ENCODE data around the gene DLL4.

The DLL4 gene

DNA sequence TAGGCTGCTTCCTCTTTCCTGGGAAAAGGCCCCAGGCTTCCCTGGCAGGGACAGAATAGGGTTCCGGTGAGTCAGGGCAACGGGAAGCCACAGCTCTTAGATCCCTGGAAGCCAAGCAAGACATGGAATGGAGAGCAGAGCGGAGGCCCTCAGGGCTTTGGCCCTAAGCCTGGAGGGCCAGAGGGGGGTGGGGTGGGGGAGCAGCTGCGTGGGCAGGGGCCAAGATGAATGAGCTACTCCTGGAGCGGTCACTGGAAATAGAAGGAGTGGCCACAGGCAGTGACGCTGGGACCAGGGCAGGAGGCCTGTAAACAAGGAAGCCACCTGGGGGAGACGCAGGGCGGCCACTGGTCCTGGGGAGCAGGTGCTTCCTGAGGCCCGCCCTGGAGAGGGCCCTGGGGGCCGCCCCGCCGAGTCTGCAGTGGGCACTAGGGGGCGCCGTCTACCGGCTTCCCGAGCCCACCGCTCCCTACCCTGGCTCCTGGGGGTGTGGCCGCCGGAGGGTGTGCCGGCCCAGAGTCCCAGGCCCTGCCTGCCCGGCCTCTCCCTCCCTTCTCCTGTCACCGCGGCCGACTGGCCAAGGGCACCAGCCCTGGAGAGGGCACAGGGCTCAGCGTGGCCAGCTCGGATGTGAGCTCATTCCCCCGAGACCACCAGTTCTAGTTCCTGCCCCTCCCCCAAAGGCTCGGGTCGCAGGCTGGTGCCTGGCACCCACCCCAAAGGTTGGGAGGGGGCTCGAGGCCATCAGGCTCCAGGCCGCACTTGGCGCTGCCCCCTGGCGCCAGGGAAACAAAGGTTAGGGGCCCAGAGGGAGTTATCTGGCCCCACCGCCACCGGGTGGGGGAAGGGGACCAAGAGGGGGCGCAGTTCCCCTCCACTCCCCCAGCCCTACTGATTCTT is 22.8 kb upstream of the DLL4 start:
- peak; percentile 73 for DNase-seq (ENCODE audit: low read depth)

DNA sequence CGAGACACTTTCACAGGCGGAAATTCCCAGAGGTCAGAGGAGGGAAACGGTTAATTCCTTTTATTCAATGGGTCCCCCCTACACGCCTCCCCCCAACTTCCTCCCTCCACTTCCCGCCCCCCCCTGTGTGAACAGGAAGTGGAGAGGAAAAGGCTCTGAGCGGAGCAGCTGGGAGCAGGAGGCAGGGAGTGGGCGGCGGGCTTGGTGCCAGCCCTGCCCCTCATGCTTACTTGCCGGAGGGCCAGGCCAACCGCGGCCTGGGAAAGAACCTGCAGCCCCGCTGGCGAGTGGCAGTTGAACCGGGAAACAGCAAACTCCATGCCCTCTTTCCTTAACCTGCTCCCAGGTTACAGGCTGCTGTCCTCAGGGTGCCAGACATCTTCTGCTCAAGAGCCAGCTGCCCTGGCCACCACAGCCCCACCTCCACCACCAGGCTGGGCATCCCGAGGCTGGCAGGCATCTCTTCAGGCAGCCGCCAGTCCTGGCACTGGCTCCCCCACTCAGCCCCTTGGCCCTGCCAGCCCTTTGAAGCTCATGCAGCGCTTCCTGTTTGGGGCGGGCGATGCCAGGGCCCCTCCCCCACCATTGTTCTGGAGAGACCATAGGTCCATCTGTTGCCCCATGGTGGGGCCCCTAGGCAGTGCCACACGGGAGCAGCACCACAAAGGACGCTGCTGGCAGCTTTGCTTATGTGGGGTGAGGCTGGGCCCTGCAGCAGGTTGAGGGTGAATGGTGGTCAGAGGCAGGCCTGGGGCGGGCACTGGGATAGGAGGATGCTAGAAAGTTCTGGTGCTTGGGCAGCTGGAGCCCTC is 21.9 kb upstream of the DLL4 start:
- DNase-seq (ENCODE audit: low read depth) = no peak

DNA sequence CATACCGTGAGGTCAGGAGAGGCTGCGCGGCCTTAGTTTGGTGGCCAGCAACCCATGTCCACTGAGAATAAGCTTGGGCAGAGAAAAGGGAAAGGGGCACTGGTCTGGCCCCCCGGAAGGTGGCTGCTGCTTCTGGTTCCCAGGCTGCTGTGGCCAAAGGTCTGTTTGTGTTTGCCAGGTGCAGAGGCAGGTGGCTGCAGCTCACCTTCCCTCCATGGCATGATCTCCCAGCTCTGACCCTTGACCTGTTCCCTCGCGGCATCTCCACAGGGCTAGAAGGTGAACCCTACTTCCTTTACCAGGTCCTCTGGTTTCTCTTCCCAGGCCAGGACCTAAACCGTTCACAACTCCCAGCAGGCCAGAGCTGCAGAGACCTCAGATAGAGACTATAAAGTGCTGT is 21.0 kb upstream of the DLL4 start:
- no peak for DNase-seq (ENCODE audit: low read depth)

DNA sequence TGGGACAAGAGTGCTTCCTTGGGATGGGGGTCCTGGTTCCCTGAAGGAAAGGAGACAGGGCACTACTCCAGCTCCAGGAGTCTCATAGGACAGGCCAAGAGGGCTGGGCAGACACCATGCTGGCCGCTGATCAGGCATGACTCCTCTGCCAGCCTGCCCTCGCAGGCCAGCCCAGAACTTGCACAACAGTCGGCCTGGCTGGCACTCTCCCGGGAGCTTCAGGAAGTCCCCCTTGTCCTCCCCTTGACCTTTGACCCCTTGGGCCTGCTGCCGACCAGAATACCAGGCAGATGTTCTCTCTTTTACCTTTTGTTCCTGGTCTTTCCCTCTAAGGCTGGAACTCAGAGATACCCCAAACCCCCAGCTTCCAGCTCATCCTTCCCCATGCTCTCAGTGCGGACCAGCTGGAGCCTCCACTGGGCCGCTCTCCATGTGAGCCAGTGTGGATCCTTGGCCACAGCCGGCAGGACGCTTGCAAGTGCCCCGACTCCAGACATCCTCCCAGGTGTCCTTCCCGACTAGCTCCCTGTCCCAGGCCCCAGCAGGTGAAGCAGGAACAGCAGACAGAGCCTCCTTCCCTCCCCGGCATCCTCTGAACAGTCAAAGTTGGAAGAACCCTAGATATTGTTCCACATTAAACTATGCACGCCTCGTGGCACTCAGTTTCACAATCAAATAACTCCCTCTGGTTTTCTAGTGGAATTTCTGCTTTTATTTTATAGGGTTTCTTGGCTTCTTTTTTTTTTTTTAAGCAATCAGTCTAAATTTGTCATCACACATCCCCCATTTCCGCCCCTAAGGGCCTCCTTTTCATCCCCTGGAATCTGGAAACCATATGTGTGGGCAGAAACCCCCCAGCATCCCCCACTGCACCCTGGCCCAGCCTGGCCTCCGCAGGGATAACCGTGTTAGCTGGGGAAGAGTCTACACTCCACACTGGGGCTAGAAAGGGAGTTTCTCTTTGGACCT is 19.2 kb upstream of the DLL4 start:
- DNase-seq (ENCODE audit: low read depth) = no peak

DNA sequence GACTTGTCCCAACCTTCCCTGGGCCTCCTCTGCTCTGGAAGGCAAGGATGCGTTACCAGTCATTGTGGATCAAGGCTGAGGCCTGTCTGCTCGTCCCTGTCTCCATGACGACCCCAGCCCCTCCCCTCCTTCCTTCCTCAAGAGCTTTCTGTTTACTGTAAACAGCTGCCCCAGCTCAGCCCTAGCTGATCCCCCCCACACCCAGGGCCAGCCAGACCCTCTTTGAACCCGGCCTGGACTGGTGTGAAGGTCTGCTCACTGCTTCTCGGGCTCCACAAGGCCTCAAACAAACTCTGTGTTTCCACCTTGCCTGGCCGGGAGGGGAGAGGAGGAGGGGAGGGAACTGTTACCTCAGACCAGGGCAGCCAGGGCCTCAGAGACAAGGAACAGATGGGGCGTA is 18.0 kb upstream of the DLL4 start:
- DNase-seq (ENCODE audit: low read depth) = no peak

DNA sequence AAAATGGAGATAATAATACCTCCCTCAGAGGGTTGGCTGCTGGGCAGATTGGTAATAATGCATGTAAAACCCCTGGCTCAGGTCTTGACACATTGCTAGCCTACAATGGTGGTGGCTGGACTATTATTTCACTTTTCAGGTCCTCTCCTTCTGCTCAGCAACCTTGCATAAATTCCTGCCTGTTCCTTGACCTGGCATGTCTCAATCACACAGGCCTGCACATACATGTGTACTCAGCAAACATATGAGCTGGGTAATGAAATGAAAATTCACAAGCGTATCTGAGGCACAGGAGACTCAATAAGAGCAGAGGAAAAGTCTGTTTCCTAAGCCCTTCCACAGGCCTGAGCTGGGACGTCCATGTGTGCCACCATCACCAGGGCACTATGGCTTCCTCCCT is 17.4 kb upstream of the DLL4 start:
- DNase-seq (ENCODE audit: low read depth) = no peak

DNA sequence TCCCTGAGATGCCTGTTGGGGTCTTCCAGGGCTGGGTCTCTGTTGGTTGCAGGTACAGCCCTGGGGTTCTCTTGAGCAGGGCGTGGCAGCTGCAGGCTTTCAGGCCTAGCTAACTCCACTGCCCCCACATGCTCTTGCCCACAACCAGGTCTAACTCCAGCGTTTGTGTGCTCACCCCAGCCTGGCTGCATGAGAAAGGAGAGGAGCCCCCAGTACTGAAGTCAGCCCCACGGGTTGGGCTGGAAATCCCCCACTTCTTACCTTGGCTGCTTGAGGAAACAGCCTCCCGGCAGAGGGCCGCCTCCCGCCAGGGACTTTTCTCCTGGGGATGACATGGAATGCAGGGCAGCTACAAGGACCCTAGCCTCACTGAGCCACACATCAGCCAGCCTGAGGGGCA is 16.7 kb upstream of the DLL4 start:
- no peak for DNase-seq (ENCODE audit: low read depth)

DNA sequence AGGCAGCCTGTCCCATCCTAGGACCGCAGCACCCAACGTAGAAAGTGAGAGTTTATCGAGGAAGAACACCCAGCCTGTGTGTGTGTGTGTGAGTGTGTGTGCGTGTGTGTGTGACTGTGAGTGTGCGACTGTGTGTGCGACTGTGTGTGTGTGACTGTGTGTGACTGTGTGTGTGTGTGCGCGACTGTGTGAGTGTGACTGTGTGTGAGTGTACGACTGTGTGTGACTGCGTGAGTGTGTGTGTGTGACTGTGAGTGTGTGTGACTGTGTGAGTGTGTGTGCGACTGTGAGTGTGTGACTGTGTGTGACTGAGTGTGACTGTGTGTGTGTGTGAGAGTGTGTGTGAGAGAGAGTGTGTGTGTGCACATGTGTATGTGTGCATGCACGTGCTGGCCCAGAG is 15.1 kb upstream of the DLL4 start:
- DNase-seq (ENCODE audit: low read depth) = no peak

DNA sequence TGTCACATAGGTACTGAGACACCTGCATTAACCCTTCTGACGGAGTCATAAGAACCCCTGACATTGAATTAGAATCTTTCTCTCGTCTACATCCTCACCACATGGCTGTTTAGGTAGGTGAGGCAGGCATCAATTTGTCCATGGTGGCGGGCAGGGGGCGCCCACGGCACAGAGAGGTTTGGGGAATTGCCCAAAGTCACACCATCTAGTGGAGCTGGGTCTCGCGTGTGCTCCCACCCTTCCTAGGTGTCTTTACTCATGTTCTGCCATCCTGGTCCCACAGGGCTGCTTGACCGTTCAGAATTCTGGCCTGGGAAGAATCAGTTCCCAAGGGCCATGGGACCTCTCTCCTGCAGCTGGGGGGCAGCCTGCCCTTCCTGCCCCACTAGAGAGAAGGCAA is 14.7 kb upstream of the DLL4 start:
- no peak for DNase-seq (ENCODE audit: low read depth)

DNA sequence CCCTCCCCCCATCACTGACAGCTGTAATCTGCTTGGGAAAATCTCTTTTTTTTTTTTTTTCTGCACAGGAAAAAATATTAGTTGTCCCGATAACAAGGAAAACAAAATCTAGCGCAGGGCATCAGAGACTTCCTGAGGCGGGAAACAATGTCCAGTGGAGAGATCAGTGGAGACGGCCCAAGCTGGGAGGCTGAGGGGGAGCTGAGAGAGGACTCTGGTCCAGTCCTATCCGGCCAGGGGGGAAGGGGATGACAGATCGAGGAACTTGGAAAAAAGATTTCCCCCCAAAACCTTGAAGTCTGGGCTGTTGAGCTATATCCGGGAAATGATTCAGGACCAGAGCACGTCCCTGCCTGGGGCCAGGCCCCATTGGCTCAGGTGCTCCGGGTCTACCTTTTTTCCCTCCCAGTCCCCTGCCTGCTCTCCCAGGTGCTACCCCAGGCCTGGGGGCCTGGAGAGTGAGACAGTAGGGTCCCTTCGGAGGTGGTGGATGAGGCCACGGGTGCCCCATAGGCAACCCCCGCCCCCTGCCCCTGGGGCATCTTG is 14.0 kb upstream of the DLL4 start:
- DNase-seq (ENCODE audit: low read depth) = no peak

DNA sequence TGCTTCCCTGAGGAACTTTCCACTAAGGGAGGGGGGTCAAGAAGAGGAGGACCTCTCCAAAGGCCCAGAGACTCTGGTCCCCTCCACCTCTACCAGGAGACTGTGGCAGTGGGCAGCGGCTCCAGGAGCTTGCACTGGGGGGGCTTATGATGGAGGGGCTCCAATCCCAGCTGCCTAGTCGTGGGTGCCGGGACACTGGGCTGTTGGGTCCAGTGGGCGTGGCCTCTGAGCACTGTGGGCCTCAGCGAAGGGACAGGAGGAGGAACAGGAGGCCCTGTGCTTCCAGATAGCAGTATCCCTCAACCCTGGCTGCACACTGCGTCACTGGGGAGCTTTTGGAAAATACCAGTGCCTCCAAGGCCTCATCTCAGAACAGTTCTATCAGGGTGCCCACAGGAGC is 13.5 kb upstream of the DLL4 start:
- DNase-seq (ENCODE audit: low read depth) = no peak

DNA sequence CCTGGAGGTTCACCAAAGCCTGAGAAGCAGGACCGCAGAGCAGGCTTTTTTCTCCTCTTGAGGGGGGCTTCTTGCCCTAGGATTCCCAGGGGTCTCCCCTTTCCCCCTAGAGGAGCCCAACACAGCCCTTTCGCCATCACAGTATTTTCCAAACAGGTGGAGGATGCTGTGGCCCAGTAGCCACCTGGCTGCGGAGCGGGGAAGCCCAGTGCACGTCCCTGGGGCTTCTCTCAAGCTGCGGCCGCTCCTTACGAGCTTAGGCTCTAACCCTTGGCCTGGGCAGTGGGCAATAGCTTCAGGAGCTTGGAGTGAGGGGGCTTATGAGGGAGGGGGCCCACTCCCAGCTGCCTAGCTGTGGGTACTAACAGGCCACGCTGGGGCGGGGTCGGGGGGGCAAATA is 11.6 kb upstream of the DLL4 start:
- no peak for DNase-seq (ENCODE audit: low read depth)

DNA sequence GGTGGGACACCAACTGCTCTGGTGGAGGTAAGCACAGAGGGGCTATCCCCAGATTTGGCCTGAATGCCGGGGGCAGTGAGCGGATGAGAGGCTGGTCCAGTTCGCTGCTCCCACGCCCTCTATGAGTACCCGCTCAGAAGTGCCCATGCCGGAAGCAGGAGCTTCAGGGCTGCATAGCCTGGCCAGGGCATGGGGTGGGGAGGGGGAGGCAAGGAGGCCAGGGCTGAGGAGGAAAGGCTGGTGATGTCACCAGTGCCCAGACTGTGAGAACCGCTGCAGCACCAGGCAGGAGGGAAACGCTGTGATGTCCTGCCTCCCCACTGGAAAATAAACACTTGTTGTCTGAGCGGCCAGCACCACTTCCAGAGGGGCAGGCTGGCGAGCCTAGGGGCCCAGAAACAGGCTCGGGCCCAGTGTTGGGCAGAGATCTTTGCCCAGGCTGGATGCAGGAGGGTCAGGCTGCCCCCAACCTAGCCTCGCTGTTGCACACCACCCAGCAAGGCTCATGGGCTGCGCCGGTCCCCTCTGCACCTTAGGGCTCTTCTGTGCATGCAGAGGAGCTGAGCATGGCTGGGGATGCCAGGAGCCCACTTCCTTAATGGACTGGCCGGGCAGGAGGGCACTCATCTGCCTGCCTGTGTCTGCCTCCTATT is 10.9 kb upstream of the DLL4 start:
- DNase-seq (ENCODE audit: low read depth) = no peak

DNA sequence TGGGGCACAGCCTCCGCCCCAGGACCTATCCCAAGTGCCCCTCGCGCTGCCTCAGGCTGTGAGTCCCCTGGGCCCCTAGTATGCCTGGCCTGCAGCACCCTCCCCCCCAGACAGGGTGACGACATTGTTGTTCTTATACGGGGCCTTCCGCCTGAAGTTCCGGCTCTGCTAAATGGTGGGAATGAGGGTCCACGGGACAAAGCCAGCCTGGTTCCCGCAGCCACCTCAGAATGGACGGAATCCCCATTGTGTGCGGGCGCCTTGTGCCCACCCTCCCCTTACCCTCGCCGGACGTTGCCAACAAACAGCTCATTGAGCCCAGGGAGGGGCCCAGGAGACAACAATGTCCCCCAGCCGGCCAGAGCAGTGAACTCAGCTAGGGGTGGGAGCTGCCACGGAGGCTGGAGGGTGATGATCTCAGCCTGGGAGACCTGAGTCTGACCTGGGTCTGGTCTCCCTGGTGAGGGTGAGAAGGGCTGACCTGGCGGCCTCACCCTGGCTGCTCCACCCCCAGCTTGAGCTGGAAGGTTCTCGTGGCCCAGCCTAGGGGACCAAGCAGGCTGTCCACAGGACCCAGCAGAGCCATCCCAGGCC is 10.2 kb upstream of the DLL4 start:
- no peak for DNase-seq (ENCODE audit: low read depth)

DNA sequence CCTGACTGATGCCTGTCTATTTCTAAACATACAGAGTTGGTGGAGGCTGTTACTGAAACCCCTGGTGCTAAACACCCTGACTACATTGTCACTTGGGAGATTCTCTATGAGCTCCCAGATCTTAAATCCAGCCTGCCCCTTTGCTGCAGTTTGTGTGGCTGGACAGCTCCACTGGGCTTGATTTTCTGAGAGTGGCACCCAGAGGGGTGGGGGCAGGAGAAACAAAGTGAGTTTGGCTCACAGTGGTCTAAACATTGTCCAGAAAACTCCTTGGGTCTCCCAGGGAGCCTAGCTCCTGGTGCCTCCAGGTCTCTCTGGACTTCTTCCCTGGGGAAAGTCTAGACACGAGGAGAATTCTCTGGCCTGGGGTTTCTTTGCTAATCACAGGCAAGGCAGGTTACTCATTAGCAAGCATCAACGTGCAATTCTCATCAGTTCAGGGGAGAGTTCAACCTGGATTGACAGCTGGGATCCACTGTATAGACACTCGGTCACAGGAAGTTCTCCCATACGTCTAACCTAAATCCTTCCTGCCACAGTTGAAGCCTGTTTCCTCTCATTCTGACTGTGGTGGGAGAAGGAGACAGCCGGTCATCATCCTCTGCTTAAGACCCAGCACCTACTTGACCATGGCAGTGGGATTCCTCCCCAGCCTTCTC is 7.1 kb upstream of the DLL4 start:
- no peak for DNase-seq (ENCODE audit: low read depth)

DNA sequence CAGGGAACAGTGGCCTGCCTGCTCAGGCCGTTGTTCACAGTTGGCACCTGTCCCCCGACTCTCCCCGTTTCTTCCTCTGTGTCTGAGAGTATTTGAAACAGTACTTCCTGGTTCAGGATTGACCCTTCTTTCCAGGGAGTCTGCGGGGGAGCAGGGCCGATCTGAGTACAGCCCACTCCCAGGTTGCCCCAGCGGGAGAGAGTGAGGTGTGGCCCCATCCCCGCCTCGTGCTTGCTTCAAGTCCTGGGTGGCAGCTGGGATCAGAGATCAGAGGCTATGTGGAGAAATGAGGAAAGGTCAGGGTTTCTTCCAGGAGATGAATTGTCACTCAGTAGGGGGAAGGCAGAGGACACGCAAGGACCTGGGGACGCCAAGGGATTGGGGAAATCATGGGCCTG is 6.5 kb upstream of the DLL4 start:
- no peak for DNase-seq (ENCODE audit: low read depth)

DNA sequence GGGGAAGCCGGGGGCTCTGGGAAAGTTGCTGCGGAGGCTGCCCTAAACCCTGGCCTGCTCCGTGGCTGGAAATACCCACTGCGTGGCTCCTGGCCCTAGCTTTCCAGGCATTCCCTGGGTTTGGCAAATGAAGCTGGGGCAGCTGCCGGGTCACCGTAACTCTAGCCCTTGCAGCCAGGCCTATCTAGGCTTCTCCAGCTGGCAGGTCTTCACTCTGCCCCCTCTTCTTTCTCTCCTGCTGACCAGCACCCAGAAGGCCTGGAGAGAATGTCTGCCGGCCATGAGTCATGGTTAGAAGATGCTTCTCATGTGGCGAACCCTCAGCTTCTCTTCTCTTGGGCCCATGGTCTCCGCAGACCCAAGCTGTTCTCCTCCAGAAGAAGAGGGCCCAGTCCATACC is 5.6 kb upstream of the DLL4 start:
- DNase-seq (ENCODE audit: low read depth) = no peak

DNA sequence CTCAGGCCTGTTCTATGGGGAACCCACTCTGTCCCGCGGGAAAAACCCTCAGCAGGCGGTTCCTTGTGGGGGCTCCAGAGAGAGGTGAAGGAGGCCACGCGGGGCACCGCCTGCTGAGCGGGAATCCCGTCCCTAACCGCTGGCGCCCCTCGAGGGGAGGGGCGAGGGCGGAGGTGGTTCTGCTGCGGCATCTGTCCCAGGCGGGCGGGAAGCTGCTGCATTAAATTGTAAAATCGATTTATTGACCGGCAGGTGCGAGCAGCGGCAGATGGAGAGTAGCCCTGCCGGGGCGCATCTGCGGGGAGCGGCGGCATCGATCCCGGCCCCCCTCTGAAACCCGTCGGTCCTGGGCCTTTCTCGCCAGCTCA is 3.7 kb upstream of the DLL4 start:
- no peak for DNase-seq (ENCODE audit: low read depth)

DNA sequence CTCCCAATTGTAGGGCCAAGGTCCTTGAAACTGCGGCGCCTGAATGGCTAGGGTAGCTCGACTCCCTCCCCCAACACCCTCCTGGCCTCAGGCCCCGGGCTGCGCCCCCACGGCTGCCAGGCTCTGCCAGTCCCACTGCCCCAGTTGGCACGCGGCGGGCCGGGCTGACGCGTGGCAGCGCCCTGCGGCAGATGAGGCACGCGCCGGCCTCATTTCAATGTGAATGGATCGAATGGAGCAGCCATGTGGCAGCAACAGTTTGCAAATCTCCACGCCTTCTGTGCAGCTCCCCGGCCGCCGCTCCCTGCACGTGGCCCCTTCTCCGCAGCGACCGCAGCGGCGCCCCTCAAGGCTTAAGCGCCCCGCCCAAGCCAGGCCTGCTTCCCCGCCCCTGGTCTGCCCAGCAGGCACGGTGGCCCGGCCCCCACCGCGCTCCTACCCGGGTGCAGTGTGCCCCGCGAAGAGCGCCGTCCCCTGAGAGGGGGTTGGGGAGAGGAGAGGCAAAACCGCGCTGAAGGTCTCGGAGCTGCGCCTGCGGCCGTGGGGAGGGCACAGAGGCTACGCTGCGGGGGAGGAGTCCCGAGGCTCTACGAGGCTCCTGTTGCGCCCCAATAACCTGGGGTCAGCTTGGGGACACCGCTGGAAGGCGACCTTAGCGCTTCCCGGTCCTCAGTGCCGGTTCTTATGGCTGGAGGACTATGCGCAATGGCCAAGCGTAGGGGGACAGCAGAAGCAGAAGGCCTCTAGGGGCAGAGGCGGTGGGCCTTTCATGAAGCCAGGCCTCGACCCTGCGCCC is 3.1 kb upstream of the DLL4 start:
- no peak for DNase-seq (ENCODE audit: low read depth)
